ENCODE measurements around the gene SASH3.
"Not testable (repeated sequence)": the region's sequence is repeated elsewhere in the genome, so short reads cannot be mapped to it uniquely, and the experiment has no call there.

Gene SASH3

GRCh38 chrX:129738466-129739308 is 41.1 kb upstream of the SASH3 start, which contains the start of gene XPNPEP2:
TSS of gene XPNPEP2 (plus strand) at chrX:129738979. CDS start at chrX:129739214, 235 bp downstream.
- no peak for DNase-seq
- no peak for TF ChIP-seq CTCF (IDR thresholded peaks at IDR 0.05)
- no peaks in the 10 kb centered on the region for H3K9me3 ChIP-seq
- H3K27ac ChIP-seq, result no peak within 1 kb of the TSS
- no peak within 1 kb of the TSS for H3K4me3 ChIP-seq
- intact Hi-C loops (cut with DNase I; ENCODE audit: low total_unique reads), result no loop called here
- H3K36me3 ChIP-seq, result no peaks in the 10 kb centered on the region
- H3K4me1 ChIP-seq, result no peaks in the 10 kb centered on the region
- H3K27me3 ChIP-seq, result no peaks in the 10 kb centered on the region

GRCh38 chrX:129739578-129739977 is 40.2 kb upstream of the SASH3 start:
- no peak for DNase-seq
- H3K9me3 ChIP-seq, result no peaks in the 10 kb centered on the region
- no peak overlapping the region for H3K27ac ChIP-seq
- H3K4me1 ChIP-seq, result no peaks in the 10 kb centered on the region
- no peaks in the 10 kb centered on the region for H3K27me3 ChIP-seq
- intact Hi-C loops (cut with DNase I; ENCODE audit: low total_unique reads), result no loop called here
- H3K4me3 ChIP-seq, result no peak overlapping the region
- TF ChIP-seq CTCF (IDR thresholded peaks at IDR 0.05), result no peak
- no peaks in the 10 kb centered on the region for H3K36me3 ChIP-seq

GRCh38 chrX:129741880-129742758 is 37.6 kb upstream of the SASH3 start:
- intact Hi-C loops (cut with DNase I; ENCODE audit: low total_unique reads), result no loop called here
- no peak overlapping the region for H3K27ac ChIP-seq
- no peak for DNase-seq
- TF ChIP-seq CTCF (IDR thresholded peaks at IDR 0.05), result no peak
- no peaks in the 10 kb centered on the region for H3K36me3 ChIP-seq
- no peak overlapping the region for H3K4me3 ChIP-seq
- no peaks in the 10 kb centered on the region for H3K4me1 ChIP-seq
- H3K27me3 ChIP-seq, result no peaks in the 10 kb centered on the region
- no peaks in the 10 kb centered on the region for H3K9me3 ChIP-seq

- DNase-seq; intact Hi-C loops (cut with DNase I; ENCODE audit: low total_unique reads); H3K36me3 ChIP-seq; H3K9me3 ChIP-seq; H3K27me3 ChIP-seq; H3K4me1 ChIP-seq; H3K27ac ChIP-seq; H3K4me3 ChIP-seq: not testable (repeated sequence)
Measured at GRCh38 chrX:129742759-129743152, 37.0 kb upstream of the SASH3 start.

- H3K9me3 ChIP-seq, result no peaks in the 10 kb centered on the region
- TF ChIP-seq CTCF (IDR thresholded peaks at IDR 0.05), result no peak
- no peak overlapping the region for H3K4me3 ChIP-seq
- no peak for DNase-seq
- intact Hi-C loops (cut with DNase I; ENCODE audit: low total_unique reads), result no loop called here
- H3K36me3 ChIP-seq, result no peaks in the 10 kb centered on the region
- H3K27ac ChIP-seq, result no peak overlapping the region
- no peaks in the 10 kb centered on the region for H3K4me1 ChIP-seq
- H3K27me3 ChIP-seq, result no peaks in the 10 kb centered on the region
Measured at GRCh38 chrX:129743821-129744220, 35.9 kb upstream of the SASH3 start.

- no peaks in the 10 kb centered on the region for H3K27me3 ChIP-seq
- intact Hi-C loops (cut with DNase I; ENCODE audit: low total_unique reads), result no loop called here
Measured at GRCh38 chrX:129744861-129745321, 34.9 kb upstream of the SASH3 start.

More at GRCh38 chrX:129744861-129745321, 34.9 kb upstream of the SASH3 start:
- Histone ChIP-seq H3K36me3 (no peaks in the 10 kb centered on the region), H3K9me3 (no peaks in the 10 kb centered on the region), H3K4me1 (no peaks in the 10 kb centered on the region), H3K4me3 (no peak overlapping the region), H3K27ac (no peak overlapping the region)
- no peak for TF ChIP-seq CTCF (IDR thresholded peaks at IDR 0.05)
- DNase-seq, result no peak

Measured in tibial artery (tissue), 4 donors.